Stimulated activated CD4-positive, alpha-beta T cell treated with anti-CD3 and anti-CD28 coated beads, Interleukin-4, amount 100 ng/mL, for 24 hours (primary cell): ENCODE data around the gene RPL41.
"Not testable (repeated sequence)": the region's sequence is repeated elsewhere in the genome, so short reads cannot be mapped to it uniquely, and the experiment has no call there.

ENCODE experiments used
- DNase-seq: peaks from one replicate; pipeline ENCODE4 v3.0.0-alpha.2; 2020

The RPL41 gene

GRCh38 chr12:56103823-56104108, 12.7 kb upstream of the RPL41 start:
- DNase-seq = no peak

GRCh38 chr12:56104109-56104814, 12.2 kb upstream of the RPL41 start, which contains the start of gene PA2G4:
PA2G4 (plus strand) TSS chr12:56104559; CDS start chr12:56104738, 179 bp downstream.
- DNase-seq = peak; percentile 98

GRCh38 chr12:56104815-56105608, 11.4 kb upstream of the RPL41 start:
- peak; percentile 33 for DNase-seq

GRCh38 chr12:56105609-56105902, 10.9 kb upstream of the RPL41 start:
- no peak for DNase-seq

GRCh38 chr12:56107242-56107641, 9.2 kb upstream of the RPL41 start:
- no peak for DNase-seq

- no peak for DNase-seq
Measured at GRCh38 chr12:56110571-56110970, 5.9 kb upstream of the RPL41 start.

- DNase-seq = no peak
Measured at GRCh38 chr12:56114084-56114483, 2.3 kb upstream of the RPL41 start.

GRCh38 chr12:56115329-56115728, 1.1 kb upstream of the RPL41 start:
- no peak for DNase-seq

- DNase-seq = not testable (repeated sequence)
Measured at GRCh38 chr12:56117082-56117706, 761 bp downstream of the RPL41 start.

GRCh38 chr12:56117778-56118687, 1.6 kb downstream of the RPL41 start, which contains the start of gene ZC3H10:
ZC3H10 (plus strand) TSS chr12:56118266; CDS start chr12:56120563, 2,297 bp downstream.
- DNase-seq = peak; percentile 99

GRCh38 chr12:56118688-56119357, 2.4 kb downstream of the RPL41 start:
- DNase-seq = no peak

GRCh38 chr12:56119361-56119796, 2.9 kb downstream of the RPL41 start:
- DNase-seq = peak; percentile 74

GRCh38 chr12:56120158-56120846, 3.9 kb downstream of the RPL41 start:
- no peak for DNase-seq

- no peak for DNase-seq
Measured at GRCh38 chr12:56121204-56121870, 4.9 kb downstream of the RPL41 start.

- DNase-seq = no peak
Measured at GRCh38 chr12:56122637-56123036, 6.2 kb downstream of the RPL41 start.

GRCh38 chr12:56124133-56124532, 7.7 kb downstream of the RPL41 start:
- no peak for DNase-seq

GRCh38 chr12:56126732-56127239, 10.4 kb downstream of the RPL41 start:
- no peak for DNase-seq

- no peak for DNase-seq
Measured at GRCh38 chr12:56127485-56127887, 11.1 kb downstream of the RPL41 start.

GRCh38 chr12:56127888-56128669, 11.6 kb downstream of the RPL41 start, which contains the start of gene ESYT1:
ESYT1 (plus strand) TSS chr12:56128267; CDS start chr12:56128320, 53 bp downstream.
- DNase-seq = peak; percentile 98

- DNase-seq = peak; percentile 23
Measured at GRCh38 chr12:56128670-56129205, 12.3 kb downstream of the RPL41 start.
